IgD-negative memory B cell (primary cell): Measurements from ENCODE around the gene ANAPC2. TPM values are rescaled to one million over a fixed set of nuclear protein-coding genes. Genes with fewer than 3 reads are reported as not detected.

ENCODE experiments used
- H3K27ac Mint-ChIP-seq, 3 donors: one replicate each; pipeline ENCODE4 v1.8.0; 2020 to 2022; ENCODE audit warnings: mild to moderate bottlenecking in 3 of 3, mixed read lengths in 3 of 3, moderate library complexity in 1 of 3
- H3K27me3 Mint-ChIP-seq: one replicate; pipeline ENCODE4 v1.8.0; 2021; ENCODE audit warnings: mixed read lengths
- H3K36me3 Mint-ChIP-seq: one replicate; pipeline ENCODE4 v1.8.0; 2020; ENCODE audit warnings: mild to moderate bottlenecking, mixed read lengths
- H3K4me1 Mint-ChIP-seq, 3 donors: one replicate each; pipeline ENCODE4 v1.8.0; 2020 to 2022; ENCODE audit warnings: mixed read lengths in 3 of 3, mild to moderate bottlenecking in 1 of 3
- H3K4me3 Mint-ChIP-seq, 4 donors: one replicate each; pipeline ENCODE4 v1.8.0; 2020 to 2022; ENCODE audit warnings: mild to moderate bottlenecking in 4 of 4, mixed read lengths in 4 of 4, moderate library complexity in 3 of 4
- H3K9me3 Mint-ChIP-seq, 3 donors: one replicate each; pipeline ENCODE4 v1.8.0; 2020 to 2021; ENCODE audit warnings: mixed read lengths in 3 of 3, mild to moderate bottlenecking in 1 of 3
- polyA plus RNA-seq: library from polyadenylated mRNA; unstranded; fragments of 300-500 nt; fragmentation: Illumina TruSeq; gene quantifications from one replicate; pipeline ENCODE4 v1.2.3, GENCODE V29; 2021

The ANAPC2 gene
- polyA plus RNA-seq, 1 donor from 2014 or later, result 6.2 TPM

DNA sequence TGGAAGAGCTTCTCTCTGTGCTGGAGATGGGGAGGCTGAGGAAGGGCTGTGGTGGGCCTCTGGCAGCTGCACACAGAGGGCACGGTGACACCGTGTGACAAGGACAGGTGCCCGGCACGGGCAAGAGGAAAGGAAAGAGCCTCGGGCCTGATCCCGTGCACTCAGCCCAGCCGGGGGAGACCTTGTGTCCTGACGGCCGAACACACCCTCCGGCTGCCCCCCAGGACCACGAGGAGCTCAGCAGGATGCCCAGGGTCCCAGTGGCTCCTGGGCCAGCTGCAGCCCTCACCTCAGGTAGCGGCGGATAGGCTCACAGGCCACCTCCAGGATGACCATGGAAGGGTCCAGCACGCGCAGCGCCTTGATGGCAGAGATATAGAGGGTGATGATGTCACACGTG is 5.5 kb downstream of the ANAPC2 start:
- Mint-ChIP-seq H3K36me3 (peaks cover 2% of the 10 kb centered on the region), H3K27ac (no peak overlapping the region), H3K9me3 (no peaks in the 10 kb centered on the region), H3K4me1 (peaks cover 0 to 14% (median 10%) of the 10 kb centered on the region in 3 donors), H3K27me3 (no peaks in the 10 kb centered on the region), H3K4me3 (no peak overlapping the region)

GRCh38 chr9:137181680-137182079 is 6.7 kb downstream of the ANAPC2 start:
- Mint-ChIP-seq H3K4me1 (peaks cover 0 to 4% (median 0%) of the 10 kb centered on the region in 3 donors), H3K27ac (no peak overlapping the region), H3K4me3 (peak overlapping the region in 1 of 4 donors; percentile 3), H3K36me3 (peaks cover 2% of the 10 kb centered on the region), H3K9me3 (no peaks in the 10 kb centered on the region), H3K27me3 (no peaks in the 10 kb centered on the region)

GRCh38 chr9:137180491-137180890 is 7.9 kb downstream of the ANAPC2 start:
- H3K27ac Mint-ChIP-seq, result no peak overlapping the region
- no peaks in the 10 kb centered on the region for H3K9me3 Mint-ChIP-seq
- no peaks in the 10 kb centered on the region for H3K27me3 Mint-ChIP-seq

DNA sequence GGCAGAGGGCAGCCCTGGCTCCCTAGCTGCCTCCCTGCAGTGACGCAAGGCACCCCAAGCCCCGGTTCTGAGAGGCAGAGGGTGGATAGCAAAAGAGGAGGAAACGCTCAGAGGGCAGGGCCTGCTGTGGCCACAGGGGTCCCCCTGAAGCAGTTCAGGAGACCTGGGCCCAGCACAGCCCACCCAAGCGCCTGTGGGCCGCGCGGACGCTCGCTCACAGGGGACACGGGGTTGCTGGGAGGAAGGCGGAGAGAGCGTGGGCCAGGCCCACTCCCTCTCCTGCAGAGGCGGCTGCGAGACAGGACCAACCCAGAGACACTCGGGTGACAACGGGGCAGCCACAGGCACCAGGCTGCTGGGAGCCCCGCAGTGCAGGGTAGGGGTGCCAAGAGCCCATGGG is 8.6 kb downstream of the ANAPC2 start:
- H3K4me1 Mint-ChIP-seq, result peaks cover 0 to 3% (median 0%) of the 10 kb centered on the region in 3 donors
- no peak overlapping the region for H3K4me3 Mint-ChIP-seq
- no peak overlapping the region for H3K27ac Mint-ChIP-seq
- no peaks in the 10 kb centered on the region for H3K9me3 Mint-ChIP-seq
- H3K36me3 Mint-ChIP-seq, result peaks cover 2% of the 10 kb centered on the region
- no peaks in the 10 kb centered on the region for H3K27me3 Mint-ChIP-seq

More at GRCh38 chr9:137180491-137180890, 7.9 kb downstream of the ANAPC2 start:
- Mint-ChIP-seq H3K36me3 (peaks cover 2% of the 10 kb centered on the region), H3K4me1 (peaks cover 0 to 3% (median 0%) of the 10 kb centered on the region in 3 donors), H3K4me3 (no peak overlapping the region)

DNA sequence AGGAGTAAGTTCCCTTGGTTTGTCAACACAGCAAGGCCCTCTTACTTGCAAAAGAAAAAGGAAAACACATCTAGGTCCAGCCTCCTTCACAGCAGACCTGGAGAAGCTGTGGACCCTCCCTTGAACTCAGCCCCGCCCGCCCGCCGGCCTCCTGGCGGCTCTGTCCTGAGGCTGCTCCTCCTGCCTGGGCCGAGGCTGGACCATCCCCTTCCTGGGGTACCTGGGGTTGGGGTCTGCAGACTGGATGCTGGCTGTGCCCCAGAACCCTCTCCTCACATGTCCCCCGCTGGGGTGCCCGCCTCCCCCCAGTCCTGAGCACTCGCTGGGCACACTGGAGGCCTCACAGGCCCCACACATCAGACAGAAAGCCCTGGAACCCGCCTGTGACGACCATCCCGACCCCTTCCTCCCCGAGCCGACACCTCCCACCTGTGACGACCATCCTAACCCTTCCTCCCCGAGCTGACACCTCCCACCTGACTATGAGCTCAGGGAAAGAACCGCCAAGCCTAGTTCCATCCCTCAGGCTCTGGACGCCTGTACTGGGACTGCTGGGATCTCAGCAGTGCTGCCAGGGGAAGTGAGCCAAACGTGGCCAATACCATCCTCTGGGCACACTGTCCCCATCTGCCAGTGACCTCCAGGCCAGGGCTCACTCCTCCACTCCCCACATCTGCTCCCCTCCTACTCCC is 9.3 kb downstream of the ANAPC2 start:
- Mint-ChIP-seq H3K4me1 (peaks cover 0 to 3% (median 0%) of the 10 kb centered on the region in 3 donors), H3K9me3 (no peaks in the 10 kb centered on the region), H3K4me3 (no peak overlapping the region), H3K27me3 (no peaks in the 10 kb centered on the region), H3K27ac (peak overlapping the region in 1 of 3 donors; percentile 12), H3K36me3 (peaks cover 2% of the 10 kb centered on the region)

GRCh38 chr9:137178201-137178938 is 10.0 kb downstream of the ANAPC2 start:
- peaks cover 0 to 3% (median 0%) of the 10 kb centered on the region in 3 donors for H3K4me1 Mint-ChIP-seq
- peak overlapping the region in 2 of 3 donors; percentile 12 to 35 for H3K27ac Mint-ChIP-seq
- H3K9me3 Mint-ChIP-seq, result no peaks in the 10 kb centered on the region
- H3K4me3 Mint-ChIP-seq, result no peak overlapping the region
- no peaks in the 10 kb centered on the region for H3K36me3 Mint-ChIP-seq
- H3K27me3 Mint-ChIP-seq, result no peaks in the 10 kb centered on the region

GRCh38 chr9:137176302-137177182 is 11.8 kb downstream of the ANAPC2 start:
- peaks cover 0 to 3% (median 0%) of the 10 kb centered on the region in 3 donors for H3K4me1 Mint-ChIP-seq
- H3K36me3 Mint-ChIP-seq, result no peaks in the 10 kb centered on the region
- no peaks in the 10 kb centered on the region for H3K9me3 Mint-ChIP-seq
- peaks cover 1% of the 10 kb centered on the region for H3K27me3 Mint-ChIP-seq
- H3K27ac Mint-ChIP-seq, result peak overlapping the region in 2 of 3 donors; percentile 46 to 73
- peak overlapping the region in 1 of 4 donors; percentile 70 for H3K4me3 Mint-ChIP-seq

- no peak overlapping the region for H3K27ac Mint-ChIP-seq
- H3K9me3 Mint-ChIP-seq, result no peaks in the 10 kb centered on the region
- H3K27me3 Mint-ChIP-seq, result peaks cover 4% of the 10 kb centered on the region
- H3K4me1 Mint-ChIP-seq, result peaks cover 0 to 3% (median 0%) of the 10 kb centered on the region in 3 donors
- no peak overlapping the region for H3K4me3 Mint-ChIP-seq
- no peaks in the 10 kb centered on the region for H3K36me3 Mint-ChIP-seq
Observed at GRCh38 chr9:137175345-137175961, 12.9 kb downstream of the ANAPC2 start.

DNA sequence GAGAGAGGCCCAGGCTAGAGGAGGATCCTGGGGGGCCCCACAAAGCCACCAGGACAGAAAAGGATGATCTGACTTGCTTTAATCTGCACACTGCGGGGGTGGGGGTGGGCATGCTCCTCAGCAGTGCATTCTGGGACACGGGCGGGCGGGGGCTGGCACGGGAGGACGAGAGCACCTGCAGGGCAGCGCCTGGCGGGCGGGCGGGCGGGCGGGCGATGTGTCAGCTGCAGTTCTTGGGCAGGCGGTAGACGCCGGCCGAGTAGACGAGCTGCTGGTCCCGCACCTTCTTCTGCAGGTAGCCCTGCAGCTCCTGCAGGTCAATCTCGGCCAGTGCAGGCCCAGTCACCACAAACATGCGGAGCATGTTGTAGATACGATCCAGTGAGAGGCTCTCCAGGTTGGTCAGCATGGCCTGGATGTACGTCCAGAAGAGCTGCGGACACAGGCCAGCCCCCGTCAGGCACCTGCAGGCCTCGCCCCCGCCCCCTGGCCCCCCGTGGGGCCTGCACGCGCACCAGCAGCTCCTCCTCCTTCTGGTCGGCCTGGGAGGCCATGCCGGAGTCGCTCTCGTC is 13.6 kb downstream of the ANAPC2 start:
- H3K27me3 Mint-ChIP-seq, result peaks cover 9% of the 10 kb centered on the region

DNA sequence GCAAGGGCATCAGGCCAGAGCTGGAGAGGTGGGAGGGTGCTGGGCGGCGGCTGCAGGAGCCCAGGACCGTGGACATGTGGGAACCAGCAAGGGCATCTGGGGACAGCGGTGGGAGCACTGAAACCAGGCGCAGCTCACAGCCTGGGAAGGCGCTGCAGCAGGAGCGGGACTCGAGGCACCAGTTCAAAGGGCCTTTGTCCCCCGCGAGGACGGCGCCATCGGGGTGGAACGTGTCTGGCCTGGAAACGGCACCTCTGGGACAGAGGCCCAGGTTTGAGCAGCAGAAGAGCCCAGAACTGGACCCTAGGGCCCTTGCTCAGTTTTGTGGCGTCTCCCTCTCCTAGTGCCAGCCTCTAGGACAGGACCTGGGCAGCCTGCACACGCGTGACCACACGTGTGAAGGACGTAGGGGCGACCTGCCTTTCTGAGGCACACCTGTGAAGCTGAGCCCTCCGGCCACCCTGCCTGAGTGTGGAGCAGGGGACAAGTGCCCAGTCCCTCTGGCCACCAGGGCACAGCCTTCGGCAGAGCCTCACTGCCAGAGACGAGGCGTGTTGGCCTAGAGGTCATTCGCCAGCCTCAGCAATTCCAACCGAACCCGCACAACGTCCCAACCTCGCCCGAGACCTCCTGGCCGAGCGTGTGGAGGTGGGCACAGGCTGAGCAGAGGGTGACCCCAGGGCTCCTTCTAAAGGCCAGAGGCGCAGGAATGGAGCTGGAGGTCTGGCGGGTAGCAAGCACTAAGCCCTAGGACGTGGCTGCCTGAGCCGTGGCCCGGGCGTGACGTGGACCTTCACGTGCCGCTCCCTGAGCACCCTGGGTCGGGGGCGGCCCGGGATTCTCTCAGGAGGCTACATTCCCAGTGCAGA is 14.3 kb downstream of the ANAPC2 start:
- Mint-ChIP-seq H3K27ac (peak overlapping the region in 2 of 3 donors; percentile 45 to 50), H3K4me1 (peaks cover 0 to 3% (median 0%) of the 10 kb centered on the region in 3 donors), H3K4me3 (no peak overlapping the region), H3K9me3 (no peaks in the 10 kb centered on the region), H3K27me3 (peaks cover 9% of the 10 kb centered on the region), H3K36me3 (no peaks in the 10 kb centered on the region)

More for the DNA sequence above, 13.6 kb downstream of the ANAPC2 start:
- H3K27ac Mint-ChIP-seq, result no peak overlapping the region
- H3K4me3 Mint-ChIP-seq, result no peak overlapping the region
- H3K4me1 Mint-ChIP-seq, result peaks cover 0 to 3% (median 0%) of the 10 kb centered on the region in 3 donors
- no peaks in the 10 kb centered on the region for H3K9me3 Mint-ChIP-seq
- no peaks in the 10 kb centered on the region for H3K36me3 Mint-ChIP-seq

GRCh38 chr9:137172901-137173795 is 15.2 kb downstream of the ANAPC2 start:
- H3K27me3 Mint-ChIP-seq, result peaks cover 12% of the 10 kb centered on the region
- no peaks in the 10 kb centered on the region for H3K36me3 Mint-ChIP-seq
- no peaks in the 10 kb centered on the region for H3K9me3 Mint-ChIP-seq
- H3K4me1 Mint-ChIP-seq, result peaks cover 0 to 3% (median 0%) of the 10 kb centered on the region in 3 donors
- H3K4me3 Mint-ChIP-seq, result peak overlapping the region in 1 of 4 donors; percentile 65
- H3K27ac Mint-ChIP-seq, result peak overlapping the region in 2 of 3 donors; percentile 43 to 45

DNA sequence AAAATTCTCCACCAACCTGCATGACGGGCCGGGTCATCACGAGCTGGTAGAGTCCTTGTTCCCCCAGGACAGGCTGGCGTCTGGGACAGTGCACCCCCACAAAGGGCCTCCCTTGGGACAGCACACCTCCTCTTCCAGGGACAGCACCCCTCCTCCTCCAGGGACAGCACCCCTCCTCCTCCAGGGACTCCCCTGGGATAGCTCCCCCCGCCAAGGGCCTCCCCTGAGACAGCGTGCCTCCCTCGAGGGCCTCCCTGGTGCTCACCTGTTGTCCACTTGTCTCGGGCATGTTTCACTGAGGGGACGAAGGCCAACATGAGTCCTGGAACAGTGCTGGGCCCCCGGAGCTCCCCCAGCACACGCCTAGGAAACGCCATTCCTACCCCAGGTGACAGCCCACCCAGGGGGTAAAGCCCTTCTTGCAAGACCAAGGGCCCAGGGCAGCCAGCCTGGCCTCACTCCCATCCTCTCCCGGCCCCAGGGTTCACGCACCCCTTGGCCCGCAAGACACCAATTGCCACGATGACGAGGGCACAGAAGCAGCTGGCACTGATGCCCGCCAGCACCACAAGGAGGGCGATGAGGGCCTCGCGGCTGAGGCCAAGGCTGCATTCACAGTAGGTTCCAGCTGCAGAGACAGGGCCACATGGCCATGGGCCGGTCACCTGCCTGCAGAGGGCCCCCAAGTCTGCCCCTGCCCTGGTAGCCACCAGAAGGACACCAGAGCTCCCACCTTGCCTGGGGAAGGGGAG is 17.0 kb downstream of the ANAPC2 start:
- H3K27me3 Mint-ChIP-seq, result peaks cover 19% of the 10 kb centered on the region
- no peaks in the 10 kb centered on the region for H3K9me3 Mint-ChIP-seq
- no peak overlapping the region for H3K4me3 Mint-ChIP-seq
- no peaks in the 10 kb centered on the region for H3K36me3 Mint-ChIP-seq
- peak overlapping the region in 1 of 3 donors; percentile 28 for H3K27ac Mint-ChIP-seq
- peaks cover 0 to 2% (median 0%) of the 10 kb centered on the region in 3 donors for H3K4me1 Mint-ChIP-seq
